ENCODE data around the gene RTKN2. TPM values are rescaled to one million over a fixed set of nuclear protein-coding genes. Genes with fewer than 3 reads are reported as not detected.

Gene RTKN2
- polyA plus RNA-seq, 3 donors: 0.07 to 0.08 TPM; not detected in 1

DNA sequence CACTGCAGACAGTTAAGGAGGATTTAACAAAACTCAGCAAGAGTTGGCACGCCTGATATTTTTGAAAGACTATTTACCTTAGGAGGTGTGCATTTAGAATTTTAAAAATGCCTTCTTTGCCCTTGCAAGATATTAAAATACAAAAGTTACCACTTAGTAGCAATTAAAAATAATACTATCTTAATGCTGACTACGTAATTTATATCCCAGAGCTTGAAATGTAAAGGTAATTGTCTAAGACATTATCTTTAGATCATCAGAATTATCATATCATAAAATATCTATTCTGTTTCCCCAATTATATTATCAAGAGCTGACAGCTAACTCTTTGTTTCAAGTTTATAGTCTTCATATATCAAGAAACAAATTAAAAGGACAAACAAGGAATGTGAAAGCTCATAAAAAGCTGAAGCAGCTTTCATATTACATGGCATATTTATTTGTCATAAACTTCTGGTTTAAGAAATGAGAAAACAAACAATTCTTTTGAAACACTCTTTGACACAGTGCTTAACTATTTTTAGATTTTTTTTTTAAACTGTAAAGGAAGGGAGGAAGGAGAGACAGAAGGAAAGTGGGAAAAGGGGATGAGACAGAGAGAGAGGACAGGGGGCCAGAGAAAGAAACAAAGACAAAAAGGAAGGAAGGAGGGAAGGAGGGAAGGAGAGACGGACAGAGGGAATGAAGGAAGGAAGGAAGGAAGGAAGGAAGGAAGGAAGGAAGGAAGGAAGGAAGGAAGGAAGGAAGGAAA, 73.5 kb downstream of the RTKN2 start:
- no peak overlapping the region for H2AFZ ChIP-seq (ENCODE audit: insufficient read depth, low read depth, low read length, poor library complexity, severe bottlenecking)
- no peak overlapping the region for H3K4me3 ChIP-seq (replicated peaks in 1 of 3; ENCODE audit: low read depth in 2 of 3, low read length in 3 of 3)
- H3K4me1 Mint-ChIP-seq: peaks cover 5% of the 10 kb centered on the region
- H3K9ac ChIP-seq (ENCODE audit: insufficient read depth, low read length, poor library complexity, severe bottlenecking): no peak overlapping the region
- no peaks in the 10 kb centered on the region for H3K9me3 ChIP-seq (replicated peaks in 1 of 2; ENCODE audit: control insufficient read depth in 1 of 2, insufficient read depth in 1 of 2, low read length in 2 of 2)
- no peaks in the 10 kb centered on the region for H3K36me3 ChIP-seq (replicated peaks in 1 of 2; ENCODE audit: control insufficient read depth in 1 of 2, insufficient read depth in 2 of 2, low read length in 2 of 2)
- no peaks in the 10 kb centered on the region for H3K27me3 ChIP-seq (ENCODE audit: control insufficient read depth in 2 of 2, insufficient read depth in 2 of 2, low read length in 2 of 2)
- no peaks in the 10 kb centered on the region for H4K20me1 ChIP-seq (ENCODE audit: insufficient read depth, low read length)
- peak overlapping the region in 1 of 7 donors; percentile 48 for H3K27ac Mint-ChIP-seq
- no peaks in the 10 kb centered on the region for H3K4me1 ChIP-seq (ENCODE audit: control insufficient read depth in 1 of 2, insufficient read depth in 2 of 2, low read length in 2 of 2)
- no peak overlapping the region for H3K27ac ChIP-seq (ENCODE audit: low read depth in 1 of 2, low read length in 2 of 2)
- peaks cover 0 to 4% of the 10 kb centered on the region in 2 donors for H3K36me3 Mint-ChIP-seq
- no peak overlapping the region for H3K4me3 Mint-ChIP-seq
- no peaks in the 10 kb centered on the region for H3K27me3 Mint-ChIP-seq (ENCODE audit: low read depth in 3 of 3)
- no peak for DNase-seq
- no peaks in the 10 kb centered on the region for H3K79me2 ChIP-seq (ENCODE audit: insufficient read depth, low read length)
- no peaks in the 10 kb centered on the region for H3K9me3 Mint-ChIP-seq
- no peak overlapping the region for H3K4me2 ChIP-seq (replicated peaks; ENCODE audit: extremely low read depth, low read length, poor library complexity, severe bottlenecking)
- WGBS (ENCODE audit: insufficient coverage): no CpG with 5 or more reads among the region's 3 CpGs
- TF ChIP-seq, protein P1, sequence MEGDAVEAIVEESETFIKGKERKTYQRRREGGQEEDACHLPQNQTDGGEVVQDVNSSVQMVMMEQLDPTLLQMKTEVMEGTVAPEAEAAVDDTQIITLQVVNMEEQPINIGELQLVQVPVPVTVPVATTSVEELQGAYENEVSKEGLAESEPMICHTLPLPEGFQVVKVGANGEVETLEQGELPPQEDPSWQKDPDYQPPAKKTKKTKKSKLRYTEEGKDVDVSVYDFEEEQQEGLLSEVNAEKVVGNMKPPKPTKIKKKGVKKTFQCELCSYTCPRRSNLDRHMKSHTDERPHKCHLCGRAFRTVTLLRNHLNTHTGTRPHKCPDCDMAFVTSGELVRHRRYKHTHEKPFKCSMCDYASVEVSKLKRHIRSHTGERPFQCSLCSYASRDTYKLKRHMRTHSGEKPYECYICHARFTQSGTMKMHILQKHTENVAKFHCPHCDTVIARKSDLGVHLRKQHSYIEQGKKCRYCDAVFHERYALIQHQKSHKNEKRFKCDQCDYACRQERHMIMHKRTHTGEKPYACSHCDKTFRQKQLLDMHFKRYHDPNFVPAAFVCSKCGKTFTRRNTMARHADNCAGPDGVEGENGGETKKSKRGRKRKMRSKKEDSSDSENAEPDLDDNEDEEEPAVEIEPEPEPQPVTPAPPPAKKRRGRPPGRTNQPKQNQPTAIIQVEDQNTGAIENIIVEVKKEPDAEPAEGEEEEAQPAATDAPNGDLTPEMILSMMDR (IDR thresholded peaks at IDR 0.05): no peak
- intact Hi-C loops (cut with micrococcal nuclease): no loop called here

DNA sequence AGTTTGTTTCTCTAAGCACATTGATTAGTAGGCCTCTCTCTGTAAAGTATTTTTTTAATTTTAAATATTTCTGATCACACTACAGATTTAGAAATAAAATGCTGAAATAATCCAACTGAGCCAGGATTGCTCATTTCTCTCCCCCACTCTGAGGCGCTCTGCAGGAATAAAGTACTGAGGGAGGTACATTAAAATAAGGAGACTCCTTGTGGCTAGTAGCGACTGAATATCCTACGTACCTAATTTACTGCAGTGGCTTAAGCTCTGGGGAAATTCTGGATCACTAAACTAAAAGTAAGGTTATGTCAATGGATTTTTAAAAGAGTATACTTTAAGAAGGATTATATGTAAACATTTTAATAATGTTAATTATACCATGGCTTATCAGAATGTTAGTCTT, 75.2 kb downstream of the RTKN2 start:
- Histone ChIP-seq H4K20me1 (ENCODE audit: insufficient read depth, low read length) (no peaks in the 10 kb centered on the region), H3K79me2 (ENCODE audit: insufficient read depth, low read length) (no peaks in the 10 kb centered on the region), H3K4me1 (ENCODE audit: control insufficient read depth in 1 of 2, insufficient read depth in 2 of 2, low read length in 2 of 2) (no peaks in the 10 kb centered on the region), H3K27ac (ENCODE audit: low read depth in 1 of 2, low read length in 2 of 2) (no peak overlapping the region), H3K27me3 (ENCODE audit: control insufficient read depth in 2 of 2, insufficient read depth in 2 of 2, low read length in 2 of 2) (no peaks in the 10 kb centered on the region), H2AFZ (ENCODE audit: insufficient read depth, low read depth, low read length, poor library complexity, severe bottlenecking) (no peak overlapping the region), H3K4me3 (replicated peaks in 1 of 3; ENCODE audit: low read depth in 2 of 3, low read length in 3 of 3) (no peak overlapping the region), H3K36me3 (replicated peaks in 1 of 2; ENCODE audit: control insufficient read depth in 1 of 2, insufficient read depth in 2 of 2, low read length in 2 of 2) (no peaks in the 10 kb centered on the region), H3K4me2 (replicated peaks; ENCODE audit: extremely low read depth, low read length, poor library complexity, severe bottlenecking) (no peak overlapping the region), H3K9ac (ENCODE audit: insufficient read depth, low read length, poor library complexity, severe bottlenecking) (no peak overlapping the region), H3K9me3 (replicated peaks in 1 of 2; ENCODE audit: control insufficient read depth in 1 of 2, insufficient read depth in 1 of 2, low read length in 2 of 2) (no peaks in the 10 kb centered on the region)
- Mint-ChIP-seq H3K27me3 (ENCODE audit: low read depth in 3 of 3) (no peaks in the 10 kb centered on the region), H3K27ac (no peak overlapping the region), H3K36me3 (peaks cover 0 to 4% of the 10 kb centered on the region in 2 donors), H3K9me3 (peaks cover 0 to 2% (median 0%) of the 10 kb centered on the region in 7 donors), H3K4me3 (no peak overlapping the region), H3K4me1 (peaks cover 5% of the 10 kb centered on the region)
- no CpG with 5 or more reads among the region's 3 CpGs for WGBS (ENCODE audit: insufficient coverage)
- intact Hi-C loops (cut with micrococcal nuclease): no loop called here
- no peak for DNase-seq
- TF ChIP-seq, protein P1 (IDR thresholded peaks at IDR 0.05): no peak

All from CD14-positive monocyte (primary cell).